ENCODE data around the gene AKAP10. TPM values are rescaled to one million over a fixed set of nuclear protein-coding genes. Genes with fewer than 3 reads are reported as not detected.

AKAP10 gene
- total and polyA plus RNA-seq, 2 of the 8 experiments (the other 6 are each of a cell fraction or from before 2014, with no cell fraction given): 13.3 to 27.0 TPM

DNA sequence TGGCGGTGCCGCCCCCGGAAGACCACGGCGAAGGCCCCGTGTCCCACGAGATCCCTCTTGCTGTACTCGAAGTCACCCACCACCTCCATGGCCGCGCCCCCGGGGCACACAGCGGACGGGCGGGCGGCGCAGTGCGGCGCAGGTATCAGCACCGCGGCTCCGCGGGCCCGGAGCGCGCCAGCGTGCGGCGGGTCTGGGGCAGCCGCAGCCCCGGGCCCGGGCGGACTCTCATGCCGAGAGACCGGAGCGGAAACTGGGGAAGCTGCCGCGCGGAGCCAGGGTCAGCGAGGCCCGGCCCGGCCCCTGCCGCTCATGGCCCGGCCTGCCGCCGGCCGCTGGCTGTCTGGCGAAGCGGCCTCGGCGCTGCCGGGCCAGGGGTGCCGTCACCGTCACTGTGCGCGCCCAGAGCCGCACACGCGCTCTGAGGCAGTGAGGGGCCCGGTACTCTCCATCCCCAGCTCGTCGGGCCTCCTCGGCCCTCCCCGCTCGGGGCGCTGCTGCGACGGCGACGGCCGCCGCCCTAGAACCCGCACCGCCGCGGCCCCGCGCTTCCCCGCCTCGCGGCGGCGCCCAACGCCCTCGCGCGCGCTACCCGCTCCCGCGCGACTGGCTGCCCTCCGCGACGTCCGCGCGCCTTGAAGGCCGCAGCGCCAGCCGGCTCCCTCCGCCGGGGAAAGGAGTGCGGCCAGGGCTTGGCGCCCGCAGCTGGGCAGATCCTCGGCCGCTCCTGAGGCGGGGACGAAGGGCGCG, 110.1 kb downstream of the AKAP10 start, which contains the start of gene ULK2:
TSS of gene ULK2 (minus strand) at position 608 of the 750 bp plus-strand sequence. CDS start at position 89, 519 bp downstream.
- peak in 1 of 2 experiments; percentile 80 for DNase-seq (ENCODE audit: low read depth in 1 of 2, low spot score in 2 of 2)
- Histone ChIP-seq H3K14ac (ENCODE audit: insufficient read length) (no peak within 1 kb of the TSS), H4K5ac (ENCODE audit: insufficient read length, low read depth, low read length) (peak within 1 kb of the TSS; percentile 50), H3K27ac (ENCODE audit: low read depth, low read length) (no peak within 1 kb of the TSS), H3K23me2 (ENCODE audit: low read depth, low read length) (peaks cover 15% of the 10 kb centered on the region; the same call in 1 of the 2 replicates), H4K20me1 (replicated peaks in 1 of 2; ENCODE audit: control insufficient read depth in 1 of 2, insufficient read depth in 2 of 2, low read length in 2 of 2) (no peaks in the 10 kb centered on the region), H3K4me1 (replicated peaks in 1 of 4; ENCODE audit: control insufficient read depth in 3 of 4, insufficient read depth in 4 of 4, low read length in 3 of 4) (peaks cover 0 to 3% (median under 1%) of the 10 kb centered on the region in 4 experiments; a peak in 1 of 7 replicates), H3K4me2 (ENCODE audit: insufficient read depth in 1 of 2, low read depth in 2 of 2, low read length in 2 of 2) (peak within 1 kb of the TSS; percentile 88 to 92), H2BK20ac (ENCODE audit: low read length) (no peak within 1 kb of the TSS), H2BK15ac (ENCODE audit: low read length) (0 out of 2 replicates have a peak within 1 kb of the TSS, but pooled peaks have one; percentile 46), H3K56ac (replicated peaks; ENCODE audit: insufficient read length, low read depth, low read length) (no peak within 1 kb of the TSS), H3K27me3 (replicated peaks in 1 of 4; ENCODE audit: control insufficient read depth in 3 of 4, extremely low read depth in 1 of 4, insufficient read depth in 3 of 4, low read length in 3 of 4) (peaks cover 2 to 14% (median 12%) of the 10 kb centered on the region in 4 experiments), H2BK5ac (ENCODE audit: low read depth, low read length) (no peak within 1 kb of the TSS; the same call in 1 of the 2 replicates), H3K4ac (replicated peaks; ENCODE audit: insufficient read length, low read depth, low read length) (peak within 1 kb of the TSS; percentile 78), H2BK120ac (replicated peaks; ENCODE audit: low read depth, low read length) (no peak within 1 kb of the TSS), H3K23ac (ENCODE audit: insufficient read length) (no peak within 1 kb of the TSS), H3K18ac (ENCODE audit: extremely low read depth, low read length) (peak within 1 kb of the TSS; percentile 22; the same call in 1 of the 2 replicates), H3K36me3 (ENCODE audit: control insufficient read depth in 2 of 4, insufficient read depth in 4 of 4, low read length in 3 of 4) (no peaks in the 10 kb centered on the region), H2AFZ (ENCODE audit: low read length) (peak within 1 kb of the TSS; percentile 76; the same call in 1 of the 2 replicates), H3K4me3 (ENCODE audit: extremely low read depth in 1 of 4, insufficient read depth in 2 of 4, low read depth in 3 of 4, low read length in 4 of 4) (peak within 1 kb of the TSS; percentile 59 to 79 (median 72)), H3K9ac (replicated peaks in 1 of 4; ENCODE audit: extremely low read depth in 1 of 4, low read depth in 3 of 4, low read length in 3 of 4) (peak within 1 kb of the TSS; percentile 24 to 61 (median 54)), H2BK12ac (ENCODE audit: low read depth, low read length) (no peak within 1 kb of the TSS), H3K79me2 (ENCODE audit: control insufficient read depth in 1 of 2, insufficient read depth in 2 of 2, low read length in 2 of 2) (no peaks in the 10 kb centered on the region), H3K9me3 (ENCODE audit: insufficient read depth in 2 of 2, low read depth in 1 of 2, low read length in 1 of 2) (no peaks in the 10 kb centered on the region), H2AK5ac (ENCODE audit: low read depth, low read length) (no peak within 1 kb of the TSS), H3K79me1 (ENCODE audit: low read depth, low read length) (no peaks in the 10 kb centered on the region), H4K91ac (replicated peaks; ENCODE audit: insufficient read length, low read length) (no peak within 1 kb of the TSS), H4K8ac (ENCODE audit: extremely low read depth, insufficient read depth, low read length) (peak within 1 kb of the TSS; percentile 91)
- WGBS, 2 experiments (ENCODE audit: extremely low coverage in 1 of 2, insufficient coverage in 1 of 2, insufficient read length in 1 of 2, insufficient replicate concordance in 2 of 2, low coverage in 1 of 2, low lambda C conversion rate in 2 of 2, missing lambda C conversion rate in 1 of 2): 1% methylated on average over 91 of the region's 111 CpGs; no CpG with 5 or more reads in 1 of the 2 experiments
- FAIRE-seq: no peak
- CTCF ChIA-PET (ENCODE audit: partially characterized antibody): interaction anchor here (0.6 to 1.2 kb wide), 3 partner anchors 13 to 125 kb away, joined by 3 read pairs; no protein-coding TSS in a partner anchor
- POLR2A ChIA-PET (ENCODE audit: partially characterized antibody): interaction anchor here (1.0 to 2.8 kb wide), 7 partner anchors 9 to 219 kb away, joined by 3 to 11 read pairs (median 4); partner anchors contain the start of genes AKAP10 and ALDH3A2
- peak; percentile 41 for TF ChIP-seq KDM4A (IDR thresholded peaks at IDR 0.05; ENCODE audit: low read depth, low read length, severe bottlenecking)
- no peak for TF ChIP-seq BCL11A (IDR thresholded peaks at IDR 0.05; ENCODE audit: low read depth in 2 of 2, low read length in 2 of 2)
- no peak for TF ChIP-seq RXRA (IDR thresholded peaks at IDR 0.05; ENCODE audit: insufficient read depth, low read depth, low read length)
- no peak for TF ChIP-seq NANOG (IDR thresholded peaks at IDR 0.05; ENCODE audit: insufficient read depth, low read depth, low read length, poor library complexity, severe bottlenecking)
- TF ChIP-seq, protein P1, sequence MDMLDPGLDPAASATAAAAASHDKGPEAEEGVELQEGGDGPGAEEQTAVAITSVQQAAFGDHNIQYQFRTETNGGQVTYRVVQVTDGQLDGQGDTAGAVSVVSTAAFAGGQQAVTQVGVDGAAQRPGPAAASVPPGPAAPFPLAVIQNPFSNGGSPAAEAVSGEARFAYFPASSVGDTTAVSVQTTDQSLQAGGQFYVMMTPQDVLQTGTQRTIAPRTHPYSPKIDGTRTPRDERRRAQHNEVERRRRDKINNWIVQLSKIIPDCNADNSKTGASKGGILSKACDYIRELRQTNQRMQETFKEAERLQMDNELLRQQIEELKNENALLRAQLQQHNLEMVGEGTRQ (IDR thresholded peaks at IDR 0.05; ENCODE audit: low read length): no peak
- TF ChIP-seq, protein P2, sequence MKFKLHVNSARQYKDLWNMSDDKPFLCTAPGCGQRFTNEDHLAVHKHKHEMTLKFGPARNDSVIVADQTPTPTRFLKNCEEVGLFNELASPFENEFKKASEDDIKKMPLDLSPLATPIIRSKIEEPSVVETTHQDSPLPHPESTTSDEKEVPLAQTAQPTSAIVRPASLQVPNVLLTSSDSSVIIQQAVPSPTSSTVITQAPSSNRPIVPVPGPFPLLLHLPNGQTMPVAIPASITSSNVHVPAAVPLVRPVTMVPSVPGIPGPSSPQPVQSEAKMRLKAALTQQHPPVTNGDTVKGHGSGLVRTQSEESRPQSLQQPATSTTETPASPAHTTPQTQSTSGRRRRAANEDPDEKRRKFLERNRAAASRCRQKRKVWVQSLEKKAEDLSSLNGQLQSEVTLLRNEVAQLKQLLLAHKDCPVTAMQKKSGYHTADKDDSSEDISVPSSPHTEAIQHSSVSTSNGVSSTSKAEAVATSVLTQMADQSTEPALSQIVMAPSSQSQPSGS (IDR thresholded peaks at IDR 0.05; ENCODE audit: low read length): 0 out of 2 replicates have a peak, but pooled peaks have one; percentile 33
- no peak for TF ChIP-seq RFX5 (IDR thresholded peaks at IDR 0.05; ENCODE audit: borderline replicate concordance, low read depth, low read length)

Measured in H1 (cell line).